GM21526 (cell line): ENCODE measurements around the gene STARD7.
"Not testable (repeated sequence)": the region's sequence is repeated elsewhere in the genome, so short reads cannot be mapped to it uniquely, and the experiment has no call there.

Experiments
- ATAC-seq: cut with Tn5 transposase; IDR thresholded peaks from one replicate; pipeline ENCODE4 v1.9.1; 2021; ENCODE audit warnings: moderate library complexity; ENCODE audit not compliant: unreplicated experiment, low FRiP score

STARD7 gene

DNA sequence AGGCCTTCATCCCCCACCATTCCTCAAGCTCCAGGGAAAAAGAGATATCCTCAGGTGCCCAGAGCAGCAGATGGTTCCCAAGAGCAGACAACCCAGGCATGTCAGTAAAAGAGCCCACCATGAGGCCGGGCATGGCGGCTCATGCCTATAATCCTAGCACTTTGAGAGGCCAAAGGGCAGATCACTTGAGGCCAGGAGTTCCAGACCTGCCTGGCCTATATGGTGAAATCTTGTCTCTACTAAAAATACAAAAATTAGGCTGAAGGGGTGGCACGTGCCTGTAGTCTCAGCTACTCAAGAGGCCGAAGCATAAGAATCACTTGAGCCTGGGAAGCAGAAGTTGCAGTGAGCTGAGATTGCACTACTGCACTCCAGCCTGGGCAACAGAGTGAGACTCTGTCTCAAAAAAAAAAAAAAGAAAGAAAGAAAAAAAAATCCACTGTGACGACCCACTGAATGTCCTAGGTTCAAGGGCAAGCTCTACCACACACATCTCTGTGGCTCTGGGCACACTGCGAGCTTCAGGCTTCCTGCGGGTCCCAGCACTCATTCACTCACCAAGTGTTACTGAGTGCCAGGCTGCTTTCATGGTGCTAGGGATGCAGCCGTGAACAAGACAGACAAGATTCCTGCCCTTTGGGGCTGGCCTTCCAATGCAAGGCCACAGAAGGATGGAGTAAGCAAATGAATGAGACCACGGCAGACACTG is 56.9 kb downstream of the STARD7 start:
- ATAC-seq = no peak

DNA sequence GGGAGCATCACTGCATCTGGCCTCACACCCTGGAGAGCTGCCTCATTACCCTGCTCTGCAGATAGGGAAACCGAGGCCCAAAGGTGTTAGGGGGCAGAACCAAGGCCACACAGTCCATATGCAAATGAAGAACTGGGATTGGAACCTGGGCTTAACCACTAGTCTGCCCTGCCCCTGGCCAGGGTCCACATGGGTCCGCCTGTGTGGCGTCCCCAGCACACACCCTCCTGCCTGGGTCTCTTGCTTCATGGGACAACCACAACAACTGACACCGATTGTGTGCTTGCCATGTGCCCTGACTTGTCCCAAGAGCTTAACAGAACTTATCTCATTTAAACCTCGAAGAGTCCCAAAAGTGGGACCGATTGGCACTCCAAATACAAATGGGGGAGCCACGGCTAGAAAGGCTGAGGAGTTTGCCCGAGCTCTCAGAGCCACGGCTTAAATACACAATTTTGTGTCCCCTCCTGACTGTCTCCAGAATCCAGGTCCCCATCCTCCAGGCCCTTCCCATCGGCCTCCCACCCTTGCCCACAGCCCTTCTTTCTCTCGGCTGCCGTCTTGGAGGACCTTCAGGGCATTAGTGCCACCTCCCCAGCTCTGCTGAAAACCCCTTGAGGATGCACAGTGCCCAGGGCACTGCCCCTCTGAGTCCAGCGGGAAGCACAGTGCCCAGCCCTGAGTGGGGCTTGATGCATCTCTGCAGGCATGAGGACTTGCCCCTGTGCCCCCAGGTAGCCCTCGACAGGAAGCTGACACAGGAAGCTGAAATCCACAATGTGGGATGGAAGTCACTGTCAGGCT is 57.6 kb downstream of the STARD7 start:
- no peak for ATAC-seq

DNA sequence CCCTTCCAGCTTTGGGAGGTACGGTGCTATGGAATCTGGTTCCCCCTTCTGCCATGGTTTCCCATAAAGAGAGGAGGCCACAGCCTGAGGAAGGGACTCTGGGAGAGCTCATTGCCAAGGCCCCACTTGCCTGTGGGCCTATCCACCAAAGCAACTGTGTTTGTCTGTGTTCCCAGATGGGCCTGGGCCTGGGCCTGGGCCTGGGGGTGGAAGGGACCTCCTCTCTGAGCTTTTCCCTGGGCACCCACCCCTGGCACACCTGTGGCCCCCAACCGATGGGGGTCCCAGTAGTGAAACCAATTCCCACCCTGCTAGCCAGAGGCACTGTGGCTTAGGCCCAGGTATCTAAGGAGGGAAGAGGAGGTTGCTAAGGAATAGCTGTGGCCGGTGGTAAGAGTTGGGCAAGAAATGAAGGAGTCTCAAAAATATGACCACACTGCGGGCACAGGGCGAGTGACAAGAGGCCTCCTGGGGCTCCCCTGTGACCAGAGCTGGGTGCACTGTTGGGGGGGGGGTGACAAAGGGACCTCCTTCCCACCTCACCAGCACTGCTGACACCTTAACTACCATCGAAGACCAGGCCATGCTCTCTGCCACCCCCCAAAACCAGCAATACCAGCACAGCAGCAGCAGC is 58.5 kb downstream of the STARD7 start:
- ATAC-seq = no peak

DNA sequence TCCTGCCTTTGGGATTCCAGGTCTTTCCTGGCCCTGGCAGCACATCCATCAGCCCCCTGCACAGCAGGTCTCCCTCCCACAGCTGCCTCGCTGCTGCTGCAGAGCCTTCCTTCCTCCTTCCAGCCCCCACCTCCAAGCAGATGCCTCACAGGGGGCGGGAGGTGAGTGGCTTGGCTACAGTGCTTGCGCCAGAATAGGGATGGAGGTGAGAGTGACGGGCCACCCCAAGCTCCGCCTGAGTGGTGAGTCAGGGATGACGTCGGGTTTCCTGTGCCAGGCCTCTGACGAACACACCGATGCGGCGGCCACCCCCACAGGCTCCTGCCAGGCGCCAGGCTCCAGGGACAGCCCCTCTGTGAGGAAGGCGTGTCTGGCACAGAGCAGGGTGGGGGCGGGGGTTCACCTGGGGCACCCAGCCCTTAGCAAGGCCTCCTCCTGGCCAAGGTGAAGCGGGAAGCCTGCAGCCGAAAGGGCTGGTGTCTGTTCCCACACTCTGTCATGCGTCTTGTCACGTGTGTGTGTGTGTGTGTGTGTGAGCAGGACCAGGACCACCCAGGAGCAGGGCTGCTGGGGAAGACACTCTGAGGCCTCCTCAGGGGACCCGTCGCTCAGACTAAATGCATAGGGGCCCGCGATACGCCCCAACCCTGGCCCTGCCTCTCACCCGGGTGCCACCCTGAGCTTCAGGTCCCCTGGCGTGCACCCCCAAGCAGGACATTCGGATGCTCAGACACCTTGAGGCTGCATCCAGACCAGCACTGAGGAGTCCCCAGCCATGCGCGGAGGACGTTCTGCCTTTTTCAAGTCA is 60.0 kb downstream of the STARD7 start:
- peak; percentile 35 for ATAC-seq

DNA sequence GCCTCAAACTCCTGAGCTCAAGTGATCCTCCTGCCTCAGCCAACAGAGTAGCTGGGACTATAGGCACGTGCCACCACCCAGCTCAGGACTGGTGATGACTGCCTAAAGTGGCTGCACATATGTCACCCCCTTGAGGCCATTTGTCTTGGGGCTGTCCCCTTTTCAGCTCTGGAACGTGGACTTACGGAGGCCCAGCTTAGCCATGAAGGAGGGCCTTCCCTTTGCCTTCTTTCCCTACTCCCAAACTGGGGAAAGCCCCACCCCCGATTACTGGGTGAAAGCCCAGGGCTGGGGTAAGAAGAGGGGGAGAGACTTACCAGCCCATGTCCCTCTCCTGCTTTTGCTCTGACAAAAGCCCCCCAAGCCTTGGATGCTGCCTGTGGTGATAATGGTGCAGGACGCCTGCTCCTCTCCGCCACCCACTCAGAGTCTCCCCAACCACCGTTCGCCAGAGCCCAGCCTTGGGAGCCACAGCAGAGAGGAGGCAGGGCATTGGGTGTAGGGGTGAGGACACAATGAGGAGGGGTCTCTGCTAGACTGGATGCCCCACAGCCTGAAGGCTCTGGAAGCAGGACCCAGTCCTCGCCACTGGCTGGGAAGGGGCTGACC is 60.9 kb downstream of the STARD7 start:
- ATAC-seq = no peak

DNA sequence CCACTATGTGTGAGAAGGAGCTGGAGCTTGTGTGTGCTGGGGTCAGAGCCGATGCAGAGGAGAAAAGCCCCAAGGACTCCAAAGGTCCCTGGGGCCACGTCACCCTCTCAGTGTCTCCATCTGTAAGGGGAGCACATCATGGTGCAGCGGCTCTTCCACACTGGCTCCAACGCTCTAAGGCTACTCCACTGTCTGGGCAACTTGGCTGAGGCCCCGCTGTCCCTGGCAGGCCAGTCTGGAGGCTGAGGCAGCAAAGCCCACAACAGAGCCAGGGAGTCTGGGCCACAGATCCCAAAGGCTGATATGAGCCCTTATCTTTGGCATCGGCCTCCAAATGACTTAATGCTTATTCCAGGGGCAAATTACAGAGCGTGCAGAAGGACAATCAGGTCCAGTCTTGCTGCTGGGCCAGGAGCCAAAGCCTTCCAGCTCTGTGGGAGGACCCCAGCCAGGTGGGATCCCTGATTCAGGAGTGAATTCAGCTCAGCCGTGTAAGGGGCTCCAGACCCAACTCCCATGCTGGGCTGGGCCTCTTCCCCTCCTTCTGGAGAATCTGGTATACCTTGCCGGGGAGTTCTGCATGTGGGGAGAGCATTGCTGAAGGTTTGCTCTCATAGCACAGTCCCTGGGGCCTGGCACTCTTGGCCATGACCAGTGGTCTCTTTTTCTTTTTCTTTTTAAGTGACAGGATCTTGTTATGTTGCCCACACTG is 61.6 kb downstream of the STARD7 start:
- ATAC-seq = no peak

DNA sequence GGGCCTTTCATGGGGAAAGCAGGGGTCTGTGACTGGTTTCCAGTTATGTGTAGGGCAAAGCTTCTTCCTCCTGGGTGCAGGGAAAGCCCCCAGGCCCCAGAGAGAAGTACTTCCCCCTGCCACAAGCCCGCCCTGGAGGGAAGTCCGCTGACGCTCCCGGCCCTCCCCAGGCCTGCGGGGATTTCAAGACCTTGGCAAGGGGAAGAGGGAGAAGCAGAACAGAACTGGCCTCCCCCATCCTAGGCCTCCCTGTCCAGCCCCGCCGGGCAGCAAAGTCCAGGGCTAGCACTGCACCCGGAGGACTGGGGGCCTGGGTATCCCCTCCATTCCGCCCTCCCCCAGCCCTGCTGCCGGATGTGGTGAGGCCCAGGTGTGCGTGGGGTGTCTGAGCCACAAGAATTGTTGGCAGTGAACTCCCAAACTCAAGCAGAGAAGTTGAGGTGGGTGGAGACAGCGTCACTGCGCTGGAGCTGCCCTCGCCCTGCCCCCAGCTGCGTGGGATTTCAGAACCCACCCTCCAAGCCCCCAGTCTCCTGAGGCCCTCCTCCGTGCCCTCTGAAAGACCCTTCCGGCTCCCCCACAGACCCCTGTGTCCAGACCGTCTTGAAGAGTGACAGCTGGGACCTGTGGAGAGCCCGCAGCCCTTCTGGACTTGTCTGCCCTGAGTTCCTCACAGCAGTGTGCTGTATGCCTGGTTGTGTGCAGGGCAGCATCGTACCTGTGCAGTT is 62.3 kb downstream of the STARD7 start:
- peak; percentile 29 for ATAC-seq

DNA sequence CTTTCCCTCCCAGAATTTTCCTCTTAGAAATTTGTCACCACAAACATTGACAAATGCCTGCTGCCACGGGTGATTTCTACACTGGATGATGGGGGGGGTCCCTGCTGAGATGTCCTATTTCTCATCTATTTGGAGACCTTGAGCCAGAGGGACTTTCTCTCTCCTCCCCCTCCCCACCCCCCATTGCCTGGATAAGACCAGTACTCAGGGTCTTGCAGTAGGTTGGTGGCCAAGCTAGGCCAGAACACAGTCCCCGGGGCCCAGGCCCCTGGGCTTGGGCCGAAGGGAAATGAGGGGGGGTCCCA is 62.8 kb downstream of the STARD7 start:
- ATAC-seq = no peak

DNA sequence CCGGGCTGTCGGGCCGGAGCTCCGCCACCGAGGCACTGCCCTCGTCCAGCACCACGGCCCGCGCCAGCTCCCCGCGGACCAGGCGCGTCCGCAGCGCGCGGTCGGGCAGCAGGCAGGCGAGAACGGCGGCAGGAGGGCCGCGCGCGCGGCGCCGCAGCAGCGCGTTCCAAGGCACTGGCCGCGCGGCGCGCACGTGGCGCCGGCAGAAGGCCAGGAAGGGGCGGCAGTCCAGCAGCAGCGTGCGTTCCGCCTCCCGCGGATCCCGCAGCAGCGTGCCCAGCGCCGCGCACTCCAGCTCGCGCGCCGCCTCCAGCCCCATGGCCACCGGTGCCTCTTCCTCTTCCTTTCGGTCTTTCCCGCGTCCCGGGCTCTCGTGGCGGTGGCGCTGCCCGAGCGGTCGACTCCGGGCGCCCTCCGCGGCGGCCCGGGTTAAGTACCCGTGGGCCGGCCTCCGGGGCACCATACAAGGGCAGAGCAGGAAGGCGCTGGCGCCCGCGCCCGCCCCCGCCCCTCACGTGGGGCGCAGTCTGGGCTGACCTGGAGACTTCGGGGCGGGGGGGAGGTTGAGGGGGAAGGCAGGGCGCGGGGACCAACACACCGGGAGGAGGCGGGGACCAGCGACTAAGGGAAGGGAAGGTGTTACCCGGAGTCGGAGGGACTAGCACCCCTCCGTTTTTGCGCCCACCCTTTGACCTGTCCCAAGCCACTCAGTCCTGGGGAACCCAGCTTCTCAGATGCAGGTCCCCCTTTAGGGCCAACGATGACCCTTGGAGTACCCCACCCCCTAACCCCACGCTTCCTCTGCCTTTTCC is 63.4 kb downstream of the STARD7 start, which contains the start of gene DUSP2:
DUSP2 (minus strand) TSS at position 405 of the 812 bp plus-strand sequence; CDS start at position 319, 86 bp downstream.
- peak; percentile 43 for ATAC-seq

DNA sequence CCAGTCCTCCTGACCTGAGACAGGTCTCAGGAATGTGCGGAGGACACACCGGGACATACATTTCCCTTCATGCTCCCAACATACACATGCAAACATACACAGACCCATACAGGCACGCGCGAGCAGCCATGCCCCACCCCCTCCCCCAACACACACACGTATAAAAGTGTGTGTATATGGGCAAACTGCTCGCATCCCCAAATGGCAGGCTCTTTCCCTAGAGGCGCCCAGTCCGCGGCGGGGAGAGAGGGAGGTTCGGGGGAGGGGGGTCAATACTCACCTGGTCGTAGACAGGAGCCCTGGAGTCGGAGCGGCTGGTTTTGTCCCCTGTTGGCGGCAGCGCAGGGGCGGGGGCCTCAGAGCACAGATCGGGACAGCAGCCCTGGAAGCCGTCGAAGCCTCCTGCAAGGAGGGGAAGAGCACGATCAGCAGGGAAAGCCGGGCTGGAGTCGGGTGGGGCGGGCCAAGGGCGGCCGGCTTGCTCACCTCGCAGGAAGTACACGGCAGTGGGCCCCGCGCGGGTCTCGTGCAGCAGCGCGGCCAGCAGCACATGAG is 64.1 kb downstream of the STARD7 start:
- ATAC-seq = no peak

DNA sequence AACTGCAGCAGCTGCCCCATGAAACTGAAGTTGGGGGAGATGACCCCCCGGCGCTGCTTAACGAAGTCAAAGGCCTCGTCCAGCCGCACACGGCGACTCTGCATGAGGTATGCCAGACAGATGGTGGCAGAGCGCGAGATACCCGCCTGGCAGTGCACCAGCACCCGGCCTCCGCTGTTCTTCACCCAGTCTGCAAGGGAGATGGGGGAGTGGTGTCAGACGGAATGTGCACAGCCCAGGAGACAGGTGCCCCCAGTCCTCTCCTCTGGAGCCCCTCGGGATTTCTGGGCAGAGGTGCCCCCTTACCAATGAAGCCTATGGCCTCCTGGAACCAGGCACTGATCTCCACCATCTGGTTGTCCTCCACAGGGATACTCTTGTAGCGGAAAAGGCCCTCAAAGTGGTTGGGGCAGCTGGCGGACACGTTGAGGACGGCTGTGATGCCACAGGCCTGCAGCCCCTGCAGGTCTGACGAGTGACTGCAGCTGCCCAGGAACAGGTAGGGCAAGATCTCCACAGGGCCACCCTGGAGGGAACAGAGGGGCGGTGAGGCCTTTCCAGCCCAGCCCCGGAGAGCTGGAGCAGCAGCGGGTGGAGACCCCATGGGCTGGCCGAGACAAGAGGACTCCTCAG is 64.7 kb downstream of the STARD7 start:
- ATAC-seq = no peak

DNA sequence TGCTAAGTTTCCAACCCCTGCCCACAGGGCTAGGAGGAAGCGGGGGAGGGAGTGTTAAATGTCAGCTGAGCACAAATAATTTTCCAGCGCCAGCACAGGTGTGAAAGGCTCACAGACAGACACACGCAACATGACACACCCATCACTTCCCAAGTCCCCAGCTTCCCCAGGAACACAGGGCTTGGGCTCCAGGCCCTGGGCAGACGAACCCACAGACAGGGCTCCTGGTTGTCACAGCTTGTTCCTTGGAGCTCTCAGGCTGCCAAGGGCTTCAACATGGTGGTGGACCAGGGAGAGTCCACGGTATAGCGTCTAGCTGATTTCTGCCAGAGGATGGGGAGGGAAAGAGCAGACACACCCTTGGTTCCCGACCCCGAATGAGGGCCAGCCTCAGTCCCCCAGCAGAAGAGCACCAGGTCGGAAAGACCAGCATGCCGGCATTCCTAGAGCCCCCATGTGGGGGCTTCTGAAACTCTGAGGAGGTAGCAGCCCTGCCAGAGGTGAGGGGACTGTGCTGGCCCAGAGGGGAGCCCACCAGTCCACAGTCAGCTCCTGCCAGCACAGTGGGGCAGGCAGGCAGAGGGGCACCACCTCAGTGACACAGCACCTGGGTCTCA is 65.3 kb downstream of the STARD7 start:
- no peak for ATAC-seq

DNA sequence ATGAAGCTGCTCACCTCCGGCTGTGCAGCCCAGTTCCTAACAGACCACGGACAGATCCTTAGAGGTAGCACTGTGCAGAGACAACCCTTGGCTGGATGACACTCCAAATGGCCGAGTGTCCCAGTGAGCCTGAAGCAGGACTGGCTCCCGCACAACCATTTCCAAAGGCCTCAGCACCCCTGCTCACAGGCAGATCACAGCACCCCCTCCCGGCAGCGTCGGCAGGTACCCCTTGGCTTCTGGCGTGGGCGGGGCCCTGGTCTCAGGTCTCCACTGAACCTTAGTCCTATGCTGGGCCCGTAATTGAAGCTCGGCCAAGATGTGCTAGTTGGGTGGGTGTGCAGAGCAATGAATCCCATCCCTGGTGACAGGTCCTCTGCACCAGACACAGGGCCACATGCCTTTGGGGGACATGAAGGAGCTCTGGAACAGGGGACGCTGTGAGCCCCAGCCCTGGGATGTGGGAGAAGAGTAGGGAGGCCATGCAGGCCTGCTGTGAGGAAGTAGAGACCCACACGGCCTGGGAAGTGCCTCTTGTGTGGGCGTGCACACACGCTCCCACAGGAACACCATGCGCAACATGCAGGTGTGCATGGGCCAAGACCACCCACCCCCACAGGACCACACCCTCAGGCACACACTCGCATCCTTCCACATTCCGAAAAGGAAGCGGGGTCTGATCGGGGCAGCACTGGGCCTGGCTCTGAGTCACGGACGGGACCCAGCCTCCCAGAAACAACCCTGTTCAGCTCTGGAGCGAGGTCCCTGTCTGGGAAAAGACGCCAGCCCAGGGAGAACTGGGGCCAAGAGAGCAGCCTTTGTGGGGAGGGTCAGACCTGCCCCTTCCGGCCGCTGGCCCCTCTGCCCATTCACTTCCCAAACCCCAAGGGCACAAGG is 66.2 kb downstream of the STARD7 start:
- no peak for ATAC-seq

DNA sequence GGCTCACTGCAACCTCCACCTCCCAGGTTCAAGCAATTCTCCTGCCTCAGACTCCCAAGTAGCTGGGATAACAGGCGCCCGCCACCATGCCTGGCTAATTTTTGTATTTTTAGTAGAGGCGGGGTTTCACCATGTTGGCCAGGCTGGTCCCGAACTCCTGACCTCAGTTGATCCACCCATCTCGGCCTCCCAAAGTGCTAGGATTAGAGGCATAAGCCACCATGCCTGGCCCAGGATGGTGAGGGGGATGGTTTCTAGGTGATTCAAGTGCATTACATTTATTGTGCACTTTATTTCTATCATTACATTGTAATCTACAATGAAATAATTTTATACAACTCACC is 67.0 kb downstream of the STARD7 start:
- not testable (repeated sequence) for ATAC-seq

DNA sequence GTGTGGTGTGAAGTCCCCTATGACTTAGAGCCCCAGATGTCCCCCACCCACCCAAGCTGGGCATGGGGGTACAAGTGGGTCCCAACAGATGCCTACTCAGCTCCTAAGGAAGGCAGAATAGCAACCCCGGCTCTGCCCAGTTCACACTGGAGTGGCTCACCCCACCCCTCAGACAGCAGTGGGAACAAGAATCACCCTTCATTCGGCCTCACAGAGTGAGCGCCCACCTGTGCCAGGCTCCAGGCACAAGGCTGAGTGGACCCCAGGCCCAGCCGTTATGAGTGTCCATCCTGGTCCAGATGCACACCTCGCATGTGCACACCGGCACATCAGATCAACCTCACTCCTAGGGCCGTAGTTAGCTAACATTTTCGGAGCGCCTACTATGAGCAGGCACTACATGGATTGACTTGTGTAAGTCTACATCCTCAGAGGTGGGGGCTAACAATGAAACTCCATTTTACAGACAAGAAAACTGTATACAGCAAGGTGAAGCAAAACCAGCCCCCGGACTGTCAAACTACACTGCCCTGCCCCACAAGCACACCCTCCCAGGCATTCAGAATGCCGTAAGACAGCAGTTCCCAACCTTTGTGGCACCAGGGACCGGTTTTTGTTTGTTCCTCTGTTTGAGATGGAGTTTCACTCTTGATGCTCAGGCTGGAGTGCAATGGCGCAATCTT is 67.5 kb downstream of the STARD7 start:
- no peak for ATAC-seq
